ENCODE data around the gene ETFB.

The ETFB gene

DNA sequence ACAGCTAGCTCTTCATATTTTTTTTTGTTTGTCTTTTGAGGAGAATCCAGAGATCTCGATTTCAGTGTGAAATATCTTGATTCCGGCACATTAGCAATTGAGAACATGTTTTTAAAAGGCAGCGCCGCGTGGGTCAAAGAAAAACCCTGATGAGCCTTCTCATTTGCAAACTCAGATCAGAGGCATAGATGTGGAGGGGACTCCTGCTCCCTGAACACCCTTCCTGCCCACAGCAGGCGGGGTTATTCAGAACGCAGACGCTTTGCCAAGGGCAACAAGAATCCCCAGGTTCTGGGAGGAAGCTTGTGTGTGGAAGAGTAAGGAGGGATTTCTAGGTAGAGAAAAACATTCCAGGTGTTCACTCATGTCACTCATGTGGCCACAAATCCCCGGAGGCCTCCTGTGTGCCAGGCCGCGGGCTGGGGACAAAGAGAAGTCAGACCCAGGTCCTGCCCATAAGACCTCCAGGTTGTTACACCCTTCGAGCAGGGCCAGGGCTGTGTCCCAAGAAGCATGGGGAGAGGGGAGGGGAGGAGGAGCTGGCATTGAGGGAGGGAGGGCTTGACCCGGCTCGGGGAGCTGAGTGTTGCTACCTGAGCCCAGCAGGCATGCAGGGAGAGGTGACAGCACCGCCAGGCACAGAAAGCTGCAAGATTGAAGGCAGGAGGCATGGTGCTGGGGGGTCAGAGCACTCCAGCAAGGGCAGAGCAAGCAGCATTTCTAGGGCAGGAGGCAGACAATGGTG is 70.6 kb downstream of the ETFB start:
- DNase-seq (ENCODE audit: low read depth in 2 of 2): no peak

Measured in stimulated activated CD8-positive, alpha-beta memory T cell treated with anti-CD3 and anti-CD28 coated beads, Interleukin-15, amount 100 ng/mL, for 4 hours (primary cell).